HK-2 (cell line): ENCODE data around the gene PSG6.

Experiments
- DNase-seq: peaks from one replicate; pipeline ENCODE4 v3.0.0-alpha.2; 2018; ENCODE audit not compliant: unreplicated experiment

PSG6 gene

DNA sequence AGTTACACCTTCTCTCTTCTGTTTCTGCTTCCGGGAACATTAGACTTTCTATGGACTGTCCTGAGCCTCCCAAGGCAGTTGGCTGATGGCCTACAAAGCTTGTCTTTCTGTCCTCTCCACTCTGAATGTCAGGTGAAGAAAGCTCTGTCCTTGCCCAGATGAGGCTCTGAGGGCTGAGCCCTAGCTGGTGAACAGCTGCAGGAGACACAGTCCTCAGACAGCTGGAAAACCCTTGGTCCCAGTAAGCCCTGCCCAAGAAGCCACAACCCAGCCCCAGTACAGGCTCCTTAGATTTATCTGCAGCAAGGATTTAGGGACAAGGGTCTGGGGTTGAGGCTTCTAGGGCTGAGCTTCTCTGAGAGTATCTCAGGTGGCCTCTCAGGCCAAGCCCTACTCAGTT is 64.5 kb downstream of the PSG6 start:
- DNase-seq = peak; percentile 32

DNA sequence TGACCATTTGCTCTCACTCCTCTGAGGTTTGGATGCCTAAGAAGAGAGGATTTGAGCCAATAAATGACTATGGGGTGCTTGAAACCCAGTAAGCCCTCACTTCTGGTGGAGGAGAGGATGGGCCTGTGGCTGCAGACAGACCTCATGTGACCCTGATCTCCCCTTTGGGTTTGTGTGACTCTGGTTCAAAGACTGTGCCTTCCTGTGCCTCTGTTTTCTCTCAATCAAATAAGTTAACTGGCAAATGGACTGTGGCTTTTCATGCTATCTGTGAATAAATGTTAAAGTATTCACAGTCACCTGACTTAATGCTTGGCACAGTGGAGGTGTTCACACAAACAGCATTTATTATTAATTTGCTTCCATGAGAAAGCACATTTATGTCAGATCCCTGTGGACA is 64.9 kb downstream of the PSG6 start:
- peak; percentile 58 for DNase-seq
